GM11168 (cell line): Measurements from ENCODE around the gene EXOC3L4.
"Not testable (repeated sequence)": the region's sequence is repeated elsewhere in the genome, so short reads cannot be mapped to it uniquely, and the experiment has no call there.

ENCODE experiments used
- in situ Hi-C: fragments of 300-500 bp; cut with MboI; formaldehyde crosslinking; loops from one replicate; pipeline ENCODE4 v1.12.0; 2022; ENCODE audit warnings: low sequenced_read_pairs; ENCODE audit not compliant: unreplicated experiment

Gene EXOC3L4

DNA sequence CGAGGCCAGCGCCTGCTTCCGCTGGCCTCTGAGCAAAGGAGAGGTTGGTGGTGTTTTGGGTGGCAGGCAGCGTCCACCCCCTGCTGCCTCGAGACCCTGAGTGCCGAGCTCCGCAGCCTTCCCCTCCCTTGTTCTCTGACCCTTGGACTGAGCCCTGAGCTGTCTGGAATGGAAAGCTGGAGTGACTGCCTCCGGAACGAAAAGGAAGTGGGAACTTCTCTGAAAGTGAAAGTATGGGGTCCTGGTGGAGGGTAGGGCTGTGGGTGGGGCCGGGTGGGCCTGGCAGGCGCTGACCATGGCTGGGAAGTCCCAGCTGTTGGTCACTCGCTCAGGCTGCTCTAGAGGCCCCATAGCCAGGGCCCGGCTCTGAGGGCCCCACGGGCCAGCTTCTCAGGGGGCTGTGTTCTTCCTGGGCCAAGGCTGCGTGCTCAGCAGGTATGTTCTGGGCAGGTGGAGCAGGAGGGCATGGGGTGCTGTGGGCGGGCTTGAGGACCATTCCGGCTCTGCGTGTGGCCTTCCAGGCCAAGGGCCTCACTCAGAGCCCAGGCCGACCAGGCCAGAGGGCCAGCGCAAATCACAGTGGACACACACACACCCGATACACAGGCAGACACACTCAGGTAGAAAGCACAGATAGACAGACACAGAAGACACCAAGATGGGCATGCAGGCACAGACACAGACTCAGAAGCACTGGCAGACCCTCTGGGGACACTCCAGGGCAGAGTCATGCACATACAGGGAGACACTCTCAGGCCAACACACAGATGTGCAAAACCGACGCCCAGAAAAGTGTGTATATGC is at the start of gene EXOC3L4:
TSS of gene EXOC3L4 (plus strand) at position 320 of the 804 bp plus-strand sequence. CDS start 5,495 bp downstream, outside the sequence.
- in situ Hi-C loops: no loop called here

DNA sequence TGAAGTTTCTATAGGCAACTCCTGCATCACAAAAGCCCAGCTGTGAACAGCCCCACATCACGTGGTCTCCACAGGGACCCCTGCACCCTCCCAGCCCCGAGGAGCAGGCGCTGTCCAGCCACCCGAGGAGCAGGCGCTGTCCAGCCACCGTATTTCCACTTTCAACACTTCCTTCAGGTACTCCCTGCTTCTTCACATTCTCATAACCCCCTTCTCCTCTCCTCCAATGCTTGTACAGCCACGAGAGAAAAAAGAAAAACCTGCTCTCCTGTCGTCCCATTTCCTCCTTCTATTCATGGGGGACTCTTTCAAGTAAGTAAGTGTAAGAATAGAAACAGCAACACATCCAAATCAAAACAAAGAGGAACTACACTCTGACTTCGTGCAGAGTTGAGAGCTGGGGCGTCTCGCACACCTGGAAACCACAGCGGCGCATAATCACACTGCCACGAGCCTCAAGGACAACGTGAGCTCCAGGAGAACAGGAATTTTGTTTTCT is 49.1 kb upstream of the EXOC3L4 start:
- in situ Hi-C loops: no loop called here

DNA sequence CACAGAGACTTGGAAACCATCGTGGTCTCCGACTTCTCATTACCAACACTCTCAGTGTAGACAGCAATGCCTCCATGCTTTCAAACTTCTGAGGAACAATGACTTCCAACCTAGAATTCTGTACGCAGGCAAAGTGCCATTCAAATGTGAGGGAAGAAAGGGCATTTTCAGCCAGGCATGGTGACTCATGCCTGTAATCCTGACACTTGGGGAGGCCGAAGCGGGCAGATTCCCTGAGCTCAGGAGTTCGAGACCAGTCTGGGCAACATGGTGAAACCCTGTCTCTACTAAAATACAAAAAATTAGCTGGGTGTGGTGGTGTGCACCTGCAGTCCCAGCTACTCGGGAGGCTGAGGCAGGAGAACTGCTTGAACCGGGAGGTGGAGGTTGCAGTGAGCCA is 47.1 kb upstream of the EXOC3L4 start:
- in situ Hi-C loops: not testable (repeated sequence)

DNA sequence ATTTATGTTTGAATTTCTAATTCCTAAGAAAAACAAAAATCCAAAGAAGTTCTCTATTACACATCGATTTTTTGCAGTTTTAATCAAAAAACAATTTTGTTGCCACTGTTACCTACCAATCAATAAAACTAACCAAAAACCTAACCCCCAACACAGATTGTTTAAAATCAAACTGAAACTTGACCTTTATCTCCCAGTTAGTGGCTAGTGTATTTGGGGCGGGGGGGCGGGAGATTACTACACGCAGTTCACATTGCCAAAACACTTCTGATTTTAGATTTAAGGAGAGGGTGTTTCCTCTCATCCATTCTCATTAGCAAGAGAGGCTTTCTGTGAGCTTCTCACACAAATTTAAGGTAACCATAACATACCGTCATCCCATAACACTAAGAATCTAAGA is 43.6 kb upstream of the EXOC3L4 start:
- in situ Hi-C loops: no loop called here

DNA sequence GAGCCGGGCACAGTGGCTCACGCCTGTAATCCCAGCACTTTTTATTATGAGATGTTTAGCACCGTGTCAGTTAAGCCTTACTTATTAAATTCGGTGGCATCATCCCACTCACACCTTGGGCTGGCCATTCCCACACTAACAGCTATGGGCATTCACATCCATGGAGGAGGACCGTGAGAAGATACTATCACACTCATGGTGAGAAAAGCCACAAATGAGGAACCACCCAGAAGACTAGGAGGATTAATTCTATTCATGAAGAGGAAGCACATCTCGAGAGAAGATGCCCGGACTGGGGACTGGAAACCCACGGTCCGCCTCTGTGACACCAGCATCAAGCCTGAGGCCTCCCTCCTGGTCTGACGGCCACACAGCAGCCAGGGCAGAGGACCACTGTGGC is 42.1 kb upstream of the EXOC3L4 start:
- in situ Hi-C loops: no loop called here

DNA sequence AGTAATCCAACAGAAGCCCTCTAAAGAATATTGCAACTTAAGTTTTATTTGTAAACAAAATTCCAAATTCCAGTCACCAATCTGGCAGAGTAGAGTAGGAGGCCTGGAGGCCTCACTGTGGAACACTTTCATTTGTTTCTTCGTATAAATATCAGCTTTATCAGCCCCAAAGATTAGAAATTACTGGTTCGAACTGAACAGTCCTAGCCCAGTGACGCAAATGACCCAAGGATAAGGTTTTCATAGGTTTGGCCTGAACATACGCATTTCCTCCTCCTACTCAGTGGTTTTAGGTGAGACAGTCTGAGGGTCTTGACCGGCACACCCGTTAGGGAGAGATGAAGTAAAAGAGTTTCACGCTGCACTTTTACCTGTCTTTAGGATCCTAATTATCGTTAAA is 38.8 kb upstream of the EXOC3L4 start:
- in situ Hi-C loops: no loop called here

DNA sequence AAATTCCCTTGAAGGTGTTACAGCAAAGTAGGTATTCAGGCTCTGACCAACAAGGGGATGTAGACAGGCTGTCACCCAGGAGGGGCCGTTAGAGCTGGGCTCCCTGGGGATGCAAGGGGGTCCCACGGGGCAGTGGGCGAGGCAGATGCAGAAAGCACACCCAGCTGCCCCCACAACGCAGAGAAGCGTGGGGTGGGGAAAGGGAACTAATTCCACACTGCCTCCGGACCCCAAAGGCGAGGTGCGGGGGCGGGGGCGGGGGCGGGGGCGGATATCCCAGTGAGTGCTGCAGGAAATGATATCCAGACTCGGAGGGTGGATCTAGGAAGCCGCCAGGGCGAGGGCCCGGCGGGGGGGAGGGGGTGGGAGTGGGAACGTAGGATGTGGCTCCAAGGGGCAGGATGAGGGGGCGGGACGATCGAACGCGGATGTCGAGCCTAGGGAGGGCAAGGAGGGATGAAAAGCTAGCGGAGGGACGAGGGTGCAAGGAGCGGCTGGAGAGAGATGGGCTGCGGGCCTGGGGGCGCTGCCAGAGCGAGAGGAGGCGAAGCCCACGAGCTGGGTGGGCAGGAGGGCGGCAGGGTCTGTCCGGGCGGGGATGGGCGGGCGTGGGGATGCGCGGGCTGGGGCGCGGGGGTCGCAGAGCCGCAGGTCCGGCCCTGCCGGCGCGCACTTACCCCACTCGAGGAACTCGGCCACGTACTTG is 38.0 kb upstream of the EXOC3L4 start:
- in situ Hi-C loops: no loop called here

DNA sequence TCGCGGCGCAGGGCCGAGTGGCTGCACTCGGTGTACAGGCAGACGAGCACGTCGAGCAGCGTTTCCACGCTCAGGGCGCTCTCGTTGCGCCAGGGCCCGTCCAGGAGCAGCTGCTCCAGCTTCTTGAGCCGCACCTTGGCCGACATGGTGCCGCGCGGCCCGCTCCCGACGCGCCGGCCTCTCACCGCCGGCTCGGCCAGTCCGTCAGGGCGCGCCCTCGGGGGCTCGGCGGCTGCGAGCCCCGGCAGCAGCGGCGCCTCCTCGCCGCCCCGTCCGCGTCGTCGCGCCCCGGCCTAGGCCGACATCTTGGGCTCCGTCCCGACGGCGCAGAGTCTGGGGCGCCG is 37.5 kb upstream of the EXOC3L4 start:
- in situ Hi-C loops: no loop called here

DNA sequence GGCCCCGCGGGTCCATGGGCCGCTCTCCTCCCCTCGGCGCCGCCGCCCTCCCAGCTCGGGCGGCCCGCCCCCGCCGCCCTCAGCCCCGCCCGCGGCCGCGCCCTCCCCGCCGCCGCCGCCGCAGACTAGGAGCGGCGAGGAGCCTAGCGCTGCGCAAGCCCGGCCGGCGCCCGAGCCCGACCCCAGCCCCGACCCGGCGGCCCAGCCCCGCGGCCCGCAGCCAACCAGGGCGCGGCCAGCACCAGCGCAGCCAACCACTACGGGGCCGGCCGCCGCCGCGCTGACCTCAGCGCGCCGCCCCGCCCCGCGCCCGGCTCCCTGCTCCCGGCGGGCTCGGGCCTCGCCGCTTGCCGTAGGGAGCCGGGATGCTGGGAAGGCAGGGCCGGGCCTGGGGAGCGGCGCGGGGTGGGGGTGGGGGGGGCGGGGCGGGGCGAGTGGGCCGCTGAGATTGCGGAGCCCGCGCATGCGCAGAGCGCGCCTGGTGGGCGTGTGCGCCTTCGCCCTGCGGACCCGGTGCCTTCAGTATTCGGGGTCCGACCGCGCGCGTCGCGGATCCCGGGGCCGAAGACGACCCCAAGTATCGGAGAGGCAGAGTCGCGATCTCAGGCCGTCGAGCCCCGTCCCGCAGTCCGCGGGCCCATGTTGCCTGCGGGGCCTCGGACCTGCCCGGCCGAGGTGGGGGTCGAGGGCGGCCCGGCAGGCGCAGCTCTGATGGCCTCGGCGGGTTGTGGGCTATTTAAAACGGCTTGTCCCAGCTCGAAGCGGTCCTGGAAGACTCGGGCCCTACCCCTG is 37.0 kb upstream of the EXOC3L4 start, which contains the start of gene CDC42BPB:
TSS of gene CDC42BPB (minus strand) at position 178 of the 792 bp plus-strand sequence. CDS start 376 bp downstream, outside the sequence.
- in situ Hi-C loops: no loop called here

DNA sequence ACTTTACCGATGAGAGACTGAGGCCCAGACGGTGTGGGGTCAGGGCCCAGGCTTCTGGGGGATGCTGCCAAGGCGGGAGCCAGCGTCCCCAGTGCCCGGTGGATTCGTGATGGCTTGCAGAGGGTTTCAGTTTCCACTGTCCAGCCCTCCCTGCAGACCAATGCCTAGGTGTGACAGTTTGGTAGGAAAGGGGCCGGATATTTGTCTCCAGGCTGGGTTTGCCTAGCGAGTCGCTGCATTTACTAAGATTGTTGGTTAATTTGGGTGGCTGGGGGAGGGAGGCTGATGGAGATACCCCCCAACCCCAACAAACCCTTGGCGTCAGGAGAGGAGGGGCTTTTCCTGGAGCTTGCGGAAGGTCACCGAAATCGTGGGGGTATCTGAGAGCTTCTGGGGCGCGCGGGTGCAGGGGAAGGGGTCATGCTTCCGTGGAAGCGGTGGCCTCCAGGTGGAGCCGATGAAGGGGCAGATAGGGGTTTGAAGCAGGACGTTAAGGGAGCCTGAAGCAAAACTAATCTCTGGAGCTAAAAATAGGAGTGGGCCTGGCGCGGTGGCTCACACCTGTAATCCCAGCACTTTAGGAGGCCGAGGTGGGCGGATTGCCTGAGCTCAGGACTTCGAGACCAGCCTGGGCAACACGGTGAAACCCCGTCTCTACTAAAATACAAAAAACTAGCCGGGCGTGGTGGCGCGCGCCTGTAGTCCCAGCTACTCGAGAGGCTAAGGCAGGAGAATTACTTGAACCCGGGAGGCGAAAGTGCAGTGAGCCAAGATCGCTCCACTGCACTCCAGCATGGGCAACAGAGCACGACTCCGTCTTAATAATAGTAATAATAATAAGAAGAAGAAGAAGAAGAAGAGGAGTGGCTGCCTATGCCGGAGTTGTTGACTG is 36.1 kb upstream of the EXOC3L4 start:
- in situ Hi-C loops: no loop called here

DNA sequence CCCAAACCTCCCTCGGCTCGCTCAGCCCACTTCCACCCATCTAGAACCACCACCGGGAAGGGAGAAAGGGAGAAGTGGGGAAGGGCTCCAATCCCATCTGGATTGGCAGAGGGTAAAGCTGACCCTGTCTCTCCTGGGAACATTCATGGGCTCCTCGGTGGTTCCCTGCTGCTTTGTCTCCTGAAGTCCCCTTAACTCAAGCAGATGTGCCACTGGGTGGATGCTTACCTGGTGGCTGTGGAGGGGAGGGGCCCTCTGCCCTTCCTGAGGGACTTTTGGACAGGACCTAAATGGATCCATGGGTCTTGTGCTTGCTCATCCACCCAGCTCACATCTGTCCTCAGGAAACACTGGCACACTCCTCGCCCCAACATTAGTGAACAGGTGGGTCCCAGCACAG is 35.0 kb upstream of the EXOC3L4 start:
- in situ Hi-C loops: no loop called here

DNA sequence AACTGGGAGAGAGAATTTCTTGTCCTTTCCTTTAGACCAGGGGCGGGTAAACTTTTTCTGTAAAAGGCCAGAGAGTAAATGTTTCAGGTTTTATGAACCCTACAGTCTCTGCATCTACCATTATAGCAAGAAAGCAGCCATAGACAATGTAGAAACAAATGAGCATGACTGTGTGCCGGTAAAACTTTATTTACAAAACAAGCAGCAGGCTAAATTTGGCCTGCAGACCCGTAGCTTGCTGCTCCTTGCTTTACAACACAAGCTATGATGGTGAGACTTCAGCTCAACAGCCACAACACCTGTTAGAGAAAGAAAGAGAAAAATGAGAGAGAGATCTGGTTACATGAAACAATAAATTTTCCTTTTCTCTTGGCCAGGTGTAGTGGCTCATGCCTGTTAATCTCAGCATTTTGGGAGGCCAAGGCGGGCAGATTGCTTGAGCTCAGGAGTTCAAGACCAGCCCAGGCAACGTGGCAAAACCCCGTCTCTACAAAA is 33.0 kb upstream of the EXOC3L4 start:
- in situ Hi-C loops: no loop called here

DNA sequence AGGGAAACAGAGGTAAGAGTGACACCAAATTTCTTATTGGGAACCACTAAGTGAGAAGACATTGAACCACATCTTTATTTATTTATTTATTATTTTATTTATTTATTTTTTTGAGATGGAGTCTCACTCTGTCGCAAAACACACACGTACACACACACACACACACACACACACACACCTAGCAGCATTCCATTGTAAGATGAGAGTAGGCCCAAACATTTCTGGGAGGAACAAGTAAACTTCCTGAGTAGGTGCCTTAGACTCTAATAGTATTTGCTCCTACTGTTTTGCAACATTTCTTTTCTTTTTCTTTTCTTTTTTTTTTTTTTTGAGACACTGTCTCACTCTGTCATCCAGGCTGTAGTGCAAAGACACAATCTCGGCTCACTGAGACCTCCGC is 30.1 kb upstream of the EXOC3L4 start:
- in situ Hi-C loops: no loop called here

DNA sequence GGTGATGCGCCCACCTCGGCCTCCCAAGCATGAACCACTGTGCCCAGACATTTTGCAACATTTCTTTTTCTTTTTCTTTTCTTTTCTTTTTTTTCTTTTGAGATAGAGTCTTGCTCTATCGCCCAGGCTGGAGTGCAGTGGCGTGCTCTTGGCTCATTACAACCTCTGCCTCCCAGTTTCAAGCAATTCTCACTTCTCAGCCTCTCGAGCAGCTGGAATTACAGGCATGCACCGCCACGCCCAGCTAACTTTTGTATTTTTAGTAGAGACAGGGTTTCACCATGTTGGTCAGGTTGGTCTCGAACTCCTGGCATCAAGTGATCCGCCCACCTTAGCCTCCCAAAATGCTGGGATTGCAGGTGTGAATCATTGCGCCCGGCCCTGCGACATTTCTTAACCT is 29.5 kb upstream of the EXOC3L4 start:
- in situ Hi-C loops: no loop called here

DNA sequence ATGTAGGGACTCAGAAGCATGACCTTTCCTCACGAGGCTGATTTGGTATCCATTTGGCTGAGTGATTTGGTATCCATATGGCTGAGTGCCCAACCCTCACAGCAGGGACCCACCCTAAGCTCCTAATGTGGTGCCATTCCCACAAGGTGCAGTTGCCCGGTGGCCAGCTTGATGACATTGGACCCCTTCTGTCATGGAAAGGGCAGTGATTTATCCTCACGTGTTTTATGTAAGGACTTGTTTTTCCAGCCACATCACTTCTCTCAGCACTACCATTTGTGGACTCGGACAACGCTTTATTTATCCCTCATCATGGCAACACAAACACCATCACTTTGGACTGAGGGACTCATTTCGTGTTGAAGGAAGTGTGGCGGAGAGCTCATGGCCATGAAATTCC is 28.7 kb upstream of the EXOC3L4 start:
- in situ Hi-C loops: no loop called here

DNA sequence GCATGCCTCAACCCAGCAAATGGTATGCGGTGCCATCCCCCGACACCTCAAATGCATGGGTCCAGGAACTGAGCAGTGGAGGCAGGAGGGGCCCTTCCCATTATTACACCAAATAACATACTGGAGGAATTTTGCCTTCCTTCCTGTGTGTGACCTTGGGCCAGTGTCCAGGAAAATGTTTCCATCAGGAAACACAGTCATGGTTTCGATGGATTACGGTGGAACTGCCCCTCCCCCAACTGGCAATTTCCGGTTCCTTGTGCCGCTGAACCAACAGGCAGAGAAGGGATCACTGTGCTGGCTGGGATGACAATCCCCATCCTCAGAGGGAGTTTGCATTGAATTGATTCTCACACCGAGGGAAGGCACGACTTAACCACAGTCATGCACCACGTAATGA is 28.1 kb upstream of the EXOC3L4 start:
- in situ Hi-C loops: no loop called here

DNA sequence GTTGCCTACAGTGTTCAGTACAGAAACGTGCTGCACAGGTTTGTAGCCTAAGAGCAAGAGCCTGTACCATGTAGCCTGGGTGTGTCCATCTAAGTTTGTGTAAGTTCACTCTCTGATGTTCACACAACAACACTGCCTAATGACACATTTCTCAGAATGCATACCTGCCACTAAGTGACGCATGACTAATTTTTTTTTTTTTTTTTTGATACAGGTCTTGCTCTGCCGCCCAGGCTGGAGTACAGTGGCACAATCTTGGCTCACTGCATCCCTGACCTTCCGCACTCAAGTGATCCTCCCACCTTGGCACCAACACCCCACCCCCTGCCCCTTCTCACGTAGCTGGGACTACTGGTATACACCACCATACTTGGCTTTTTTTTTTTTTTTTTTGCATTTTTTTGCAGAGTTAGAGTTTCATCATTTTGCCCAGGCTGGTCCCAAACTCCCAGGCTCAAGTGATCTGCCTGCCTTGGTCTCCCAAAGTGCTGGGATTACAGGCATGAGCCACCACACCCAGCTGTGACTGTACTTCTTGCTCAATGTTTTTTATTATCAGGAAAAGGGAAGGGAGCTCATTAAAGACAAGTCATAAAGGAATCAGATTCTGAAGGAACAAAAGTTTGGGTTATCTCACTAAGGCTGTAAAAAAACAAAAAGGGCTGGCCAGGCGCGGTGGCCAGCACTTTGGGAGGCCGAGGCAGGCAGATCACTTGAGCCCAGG is 27.1 kb upstream of the EXOC3L4 start:
- in situ Hi-C loops: no loop called here

DNA sequence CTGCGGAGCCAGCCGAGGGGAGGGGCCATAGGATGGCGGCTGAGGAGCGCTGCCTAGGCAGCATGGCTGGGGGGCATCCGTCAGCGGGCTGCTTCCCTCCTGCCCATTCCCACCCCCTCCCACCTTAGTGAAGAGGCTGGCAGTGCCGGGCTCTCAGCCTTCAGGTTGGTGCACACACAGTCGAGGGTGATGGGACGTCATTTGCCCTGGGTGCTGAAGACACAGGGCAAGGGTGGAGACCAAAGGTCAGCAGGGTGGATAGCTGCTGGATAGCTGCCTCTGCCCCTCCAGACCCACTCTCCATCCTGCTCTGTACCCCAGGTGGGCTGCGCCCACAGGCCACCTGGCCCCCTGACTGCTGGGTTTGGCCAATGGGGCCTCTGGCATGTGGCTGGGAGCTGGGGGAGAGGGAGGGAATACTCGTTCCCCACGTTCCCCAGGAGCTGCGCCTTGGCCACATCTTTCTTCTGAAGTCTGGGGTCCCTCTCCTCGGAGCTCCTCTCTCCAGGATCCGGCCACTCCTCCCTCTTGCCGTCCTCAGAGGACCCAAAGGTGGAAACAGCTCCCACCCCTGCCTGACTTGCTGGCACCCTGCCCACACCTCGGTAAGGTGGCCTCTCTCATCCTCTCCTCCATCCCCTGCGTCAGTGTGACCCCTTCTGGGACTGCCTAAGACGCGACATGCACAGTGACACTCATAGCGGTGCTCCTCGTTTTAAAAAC is 26.0 kb upstream of the EXOC3L4 start:
- in situ Hi-C loops: no loop called here
